Skeletal muscle cell (primary cell): ENCODE measurements around the gene SLC35F5.
"Not testable (repeated sequence)": the region's sequence is repeated elsewhere in the genome, so short reads cannot be mapped to it uniquely, and the experiment has no call there.

Experiments used
- DNase-seq: peaks from one replicate; pipeline ENCODE4 v3.0.0-alpha.2; 2010; ENCODE audit warnings: low read depth
- H3K4me3 ChIP-seq: 2 replicates; pipeline ENCODE4 v1.5.1; 2011; ENCODE audit warnings: low read depth, mild to moderate bottlenecking, control low read depth, low read length, moderate library complexity

The SLC35F5 gene

GRCh38 chr2:113700186-113700841 is 56.1 kb downstream of the SLC35F5 start:
- no peak overlapping the region for H3K4me3 ChIP-seq
- no peak for DNase-seq

- no peak overlapping the region for H3K4me3 ChIP-seq
- no peak for DNase-seq
These were observed 57.5 kb downstream of the SLC35F5 start for GRCh38 chr2:113698892-113699447.

- not testable (repeated sequence) for H3K4me3 ChIP-seq, DNase-seq
These were observed 58.2 kb downstream of the SLC35F5 start for GRCh38 chr2:113698251-113698650.

- DNase-seq, result no peak
These were observed 58.9 kb downstream of the SLC35F5 start for GRCh38 chr2:113697516-113697915.

GRCh38 chr2:113694438-113694837 is 62.0 kb downstream of the SLC35F5 start:
- no peak overlapping the region for H3K4me3 ChIP-seq
- no peak for DNase-seq

More at GRCh38 chr2:113697516-113697915, 58.9 kb downstream of the SLC35F5 start:
- no peak overlapping the region for H3K4me3 ChIP-seq

- H3K4me3 ChIP-seq, result no peak overlapping the region
- DNase-seq, result no peak
These were observed 63.6 kb downstream of the SLC35F5 start for GRCh38 chr2:113692698-113693428.

- not testable (repeated sequence) for DNase-seq, H3K4me3 ChIP-seq
These were observed 65.6 kb downstream of the SLC35F5 start for GRCh38 chr2:113690871-113691270.

GRCh38 chr2:113686537-113686936 is 69.9 kb downstream of the SLC35F5 start:
- H3K4me3 ChIP-seq, result no peak overlapping the region
- no peak for DNase-seq

- H3K4me3 ChIP-seq, result no peak overlapping the region
- DNase-seq, result no peak
These were observed 71.0 kb downstream of the SLC35F5 start for GRCh38 chr2:113685471-113685870.

GRCh38 chr2:113679457-113679856 is 77.0 kb downstream of the SLC35F5 start:
- H3K4me3 ChIP-seq, result no peak overlapping the region
- DNase-seq, result no peak

- no peak for DNase-seq
- H3K4me3 ChIP-seq, result no peak overlapping the region
These were observed 79.1 kb downstream of the SLC35F5 start for GRCh38 chr2:113677330-113677729.

GRCh38 chr2:113676623-113677266 is 79.7 kb downstream of the SLC35F5 start:
- H3K4me3 ChIP-seq, result no peak overlapping the region

GRCh38 chr2:113675875-113676274 is 80.6 kb downstream of the SLC35F5 start:
- DNase-seq, result no peak
- H3K4me3 ChIP-seq, result no peak overlapping the region

More at GRCh38 chr2:113676623-113677266, 79.7 kb downstream of the SLC35F5 start:
- no peak for DNase-seq

GRCh38 chr2:113672326-113672932 is 84.0 kb downstream of the SLC35F5 start:
- no peak for DNase-seq
- H3K4me3 ChIP-seq, result no peak overlapping the region

GRCh38 chr2:113669013-113669412 is 87.4 kb downstream of the SLC35F5 start:
- not testable (repeated sequence) for H3K4me3 ChIP-seq, DNase-seq

- not testable (repeated sequence) for H3K4me3 ChIP-seq, DNase-seq
These were observed 91.5 kb downstream of the SLC35F5 start for GRCh38 chr2:113664761-113665533.

- not testable (repeated sequence) for H3K4me3 ChIP-seq, DNase-seq
These were observed 93.0 kb downstream of the SLC35F5 start for GRCh38 chr2:113663285-113664060.
